GM18867 (cell line): Measurements from ENCODE around the gene PRRT4.
A peak's percentile ranks its signal among the peaks of the same experiment; 100 is the strongest.

Experiments used
- ATAC-seq: cut with Tn5 transposase; IDR thresholded peaks from one replicate; pipeline ENCODE4 v1.9.1; 2021; ENCODE audit warnings: mild to moderate bottlenecking, moderate library complexity; ENCODE audit not compliant: unreplicated experiment

PRRT4 gene

DNA sequence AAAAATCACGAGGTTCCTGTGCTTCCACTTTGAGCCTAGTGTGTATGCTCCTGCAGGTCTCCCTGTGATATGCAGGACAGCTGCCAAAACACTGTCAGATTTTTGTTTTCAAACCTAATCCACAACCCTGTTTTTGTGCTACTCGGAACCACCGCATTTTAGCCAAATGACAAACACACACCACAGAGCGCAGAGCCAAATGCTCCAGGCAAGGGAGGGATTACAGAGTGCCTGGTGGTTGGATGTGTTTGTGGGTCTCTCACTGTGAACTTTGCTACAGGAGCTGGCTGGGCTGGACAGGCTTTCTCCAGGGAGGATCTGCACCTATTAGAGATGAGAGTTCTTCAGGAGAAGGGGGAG, 12.0 kb downstream of the PRRT4 start:
- no peak for ATAC-seq

DNA sequence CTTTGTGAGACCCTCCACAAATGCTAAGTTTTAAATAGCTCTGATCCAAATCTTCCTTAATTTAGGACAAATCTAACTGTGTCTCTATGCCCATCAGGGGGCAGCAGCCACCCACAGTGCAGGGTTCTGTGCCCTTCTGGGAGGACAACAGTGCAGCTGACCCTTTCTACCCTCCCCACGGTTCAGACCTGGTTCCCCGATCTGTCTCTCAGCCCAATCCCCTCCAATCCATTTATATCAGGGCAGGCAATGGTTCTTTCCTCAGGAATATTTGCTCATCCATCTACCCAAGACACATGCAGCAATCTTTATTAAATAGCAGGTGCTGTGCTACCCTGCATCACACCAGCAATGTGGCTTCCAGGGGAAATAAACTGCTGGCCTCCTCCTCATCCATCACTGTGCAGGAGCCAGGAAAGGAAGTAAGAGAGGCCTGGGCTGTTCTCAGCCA, 13.8 kb downstream of the PRRT4 start:
- ATAC-seq: no peak

DNA sequence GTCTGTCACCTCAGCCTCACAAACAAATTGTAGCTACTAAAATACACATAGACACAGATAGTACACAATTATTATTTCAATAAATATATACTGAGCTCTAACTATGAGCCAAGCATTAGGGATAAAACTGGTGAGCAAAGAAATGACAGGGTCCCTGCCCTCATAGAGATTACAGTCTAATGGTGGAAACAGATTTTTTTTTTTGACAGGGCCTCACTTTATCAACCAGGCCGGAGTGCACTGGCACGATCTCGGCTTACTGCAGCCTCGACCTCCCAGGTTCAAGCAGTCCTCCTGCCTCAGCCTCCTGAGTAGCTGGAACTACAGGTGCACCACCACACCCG, 17.1 kb downstream of the PRRT4 start:
- no peak for ATAC-seq

- peak; percentile 93 for ATAC-seq
These were observed 17.7 kb downstream of the PRRT4 start, which contains the start of gene RBM28 for GRCh38 chr7:128343554-128344430. Gene RBM28 (minus strand): TSS chr7:128343908. CDS start chr7:128343793, 115 bp downstream.

- ATAC-seq: no peak
These were observed 19.8 kb downstream of the PRRT4 start for GRCh38 chr7:128341733-128342132.

DNA sequence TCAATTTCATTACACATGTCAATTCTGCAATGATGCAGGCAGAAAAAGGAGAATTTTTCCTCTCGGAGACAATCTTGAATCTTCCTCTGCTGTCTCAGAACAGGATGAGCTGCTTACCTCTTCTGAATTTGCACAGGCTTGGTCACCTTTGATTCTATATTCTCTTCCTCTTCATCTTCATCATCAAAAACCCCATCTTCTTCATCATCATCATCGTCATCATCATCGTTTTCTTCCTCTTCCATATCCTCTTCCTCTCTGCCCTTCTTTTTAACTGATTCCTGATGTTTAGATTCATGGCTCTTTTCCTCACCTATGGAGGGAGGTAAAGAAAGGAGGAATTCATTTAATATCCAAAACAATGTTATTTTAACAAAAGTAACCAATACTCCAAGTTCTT, 25.8 kb downstream of the PRRT4 start:
- ATAC-seq: no peak

- no peak for ATAC-seq
These were observed 37.2 kb downstream of the PRRT4 start for GRCh38 chr7:128324368-128324680.

- ATAC-seq: no peak
These were observed 37.8 kb downstream of the PRRT4 start for GRCh38 chr7:128323459-128324367.

- no peak for ATAC-seq
These were observed 38.5 kb downstream of the PRRT4 start for GRCh38 chr7:128323040-128323439.

- ATAC-seq: peak; percentile 59
These were observed 39.3 kb downstream of the PRRT4 start for GRCh38 chr7:128322040-128322643.

DNA sequence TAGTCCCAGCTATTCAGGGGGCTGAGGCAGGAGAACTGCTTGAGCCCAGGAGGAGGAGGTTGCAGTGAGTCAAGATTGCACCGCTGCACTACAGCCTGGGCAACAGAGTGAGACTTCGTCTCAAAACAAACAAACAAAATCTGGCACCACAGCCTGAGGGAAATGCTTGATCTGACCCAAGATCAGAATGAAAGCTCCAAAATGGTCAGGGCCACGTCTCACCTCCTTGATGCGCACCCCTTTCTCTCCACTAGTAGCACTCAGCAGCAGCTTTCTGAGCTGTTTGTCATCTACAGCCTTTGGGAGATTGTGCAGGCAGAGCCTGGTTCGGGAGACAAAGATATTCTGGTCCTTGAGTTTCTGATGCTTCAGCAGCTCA, 40.5 kb downstream of the PRRT4 start:
- ATAC-seq: no peak

GRCh38 chr7:128318691-128319090, 42.8 kb downstream of the PRRT4 start:
- ATAC-seq: no peak

- ATAC-seq: no peak
These were observed 50.5 kb downstream of the PRRT4 start for GRCh38 chr7:128311013-128311412.

DNA sequence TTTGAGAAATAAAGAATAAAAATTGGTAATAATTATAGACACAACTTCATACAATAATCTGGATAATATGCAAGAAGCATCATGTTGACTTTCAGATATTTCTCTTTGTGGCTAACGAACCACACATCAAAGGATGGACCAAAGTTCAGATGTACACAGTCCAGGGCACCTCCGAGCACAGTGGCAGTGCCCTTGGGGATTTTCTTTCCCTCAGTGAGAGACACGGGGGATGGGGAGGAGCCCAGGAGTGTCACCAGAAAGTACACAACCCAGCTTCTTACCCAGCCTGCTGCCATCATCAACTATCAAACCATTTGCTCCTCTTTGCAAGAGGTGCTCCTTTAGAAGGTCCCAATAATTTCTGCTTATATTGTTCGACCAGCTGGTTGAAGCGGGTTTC, 51.0 kb downstream of the PRRT4 start:
- no peak for ATAC-seq

- no peak for ATAC-seq
These were observed 51.5 kb downstream of the PRRT4 start for GRCh38 chr7:128309976-128310375.

DNA sequence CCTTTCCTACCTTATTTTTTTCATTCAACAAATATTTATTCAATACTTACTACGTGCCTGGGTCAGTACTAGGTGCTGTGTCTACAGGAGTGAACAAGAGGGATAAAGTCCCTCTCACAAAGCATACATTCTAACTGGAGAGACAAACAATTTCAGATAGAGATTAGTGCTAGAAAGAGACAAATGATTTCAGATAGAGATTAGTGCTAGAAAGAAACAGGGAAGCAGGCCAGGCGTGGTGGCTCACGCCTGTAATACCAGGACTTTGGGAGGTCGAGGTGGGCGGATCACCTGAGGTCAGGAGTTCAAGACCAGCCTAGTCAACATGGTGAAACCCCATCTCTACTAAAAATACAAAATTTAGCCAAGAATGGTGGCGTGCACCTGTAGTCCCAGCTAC, 52.4 kb downstream of the PRRT4 start:
- no peak for ATAC-seq

DNA sequence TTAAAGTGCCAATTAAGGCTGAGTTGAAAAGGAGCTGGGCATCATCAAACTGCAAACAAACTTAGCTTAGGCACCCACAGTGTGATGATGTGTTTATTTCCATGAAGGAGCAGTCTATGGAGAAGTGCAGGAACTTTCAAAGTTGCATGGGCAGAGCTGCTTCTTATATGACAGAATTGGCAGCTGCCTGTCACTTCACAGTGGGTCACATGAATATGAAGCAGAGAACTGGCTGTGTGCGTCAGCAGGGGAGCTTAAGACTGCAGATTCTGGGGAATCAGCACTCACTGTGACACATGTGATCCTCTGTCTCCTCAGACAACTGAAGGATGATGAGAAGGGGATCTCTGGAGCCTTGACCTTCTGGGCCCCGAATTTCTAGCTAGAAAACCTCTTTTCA, 54.4 kb downstream of the PRRT4 start:
- no peak for ATAC-seq

- ATAC-seq: no peak
These were observed 57.3 kb downstream of the PRRT4 start for GRCh38 chr7:128304212-128304611.

DNA sequence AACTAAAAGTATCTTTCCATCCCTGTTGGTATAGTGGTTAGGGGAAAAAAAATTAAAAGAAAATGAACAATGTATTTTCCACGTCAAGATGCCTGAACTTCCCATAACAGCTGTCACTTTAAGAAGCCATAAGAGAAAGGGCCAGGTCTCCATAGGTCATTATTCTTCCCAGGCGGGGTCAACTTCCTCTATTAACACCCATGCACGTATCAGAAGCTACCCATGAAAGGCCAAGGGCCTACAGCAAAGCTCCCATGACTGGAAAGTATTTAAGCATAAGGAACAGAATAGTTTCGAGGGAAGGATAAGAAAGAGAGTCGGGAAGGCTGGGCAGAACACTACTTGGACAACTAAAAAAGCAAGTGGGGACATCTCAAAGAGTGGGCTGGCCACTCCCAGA, 57.8 kb downstream of the PRRT4 start:
- no peak for ATAC-seq

- no peak for ATAC-seq
These were observed 58.4 kb downstream of the PRRT4 start for GRCh38 chr7:128303133-128303532.

DNA sequence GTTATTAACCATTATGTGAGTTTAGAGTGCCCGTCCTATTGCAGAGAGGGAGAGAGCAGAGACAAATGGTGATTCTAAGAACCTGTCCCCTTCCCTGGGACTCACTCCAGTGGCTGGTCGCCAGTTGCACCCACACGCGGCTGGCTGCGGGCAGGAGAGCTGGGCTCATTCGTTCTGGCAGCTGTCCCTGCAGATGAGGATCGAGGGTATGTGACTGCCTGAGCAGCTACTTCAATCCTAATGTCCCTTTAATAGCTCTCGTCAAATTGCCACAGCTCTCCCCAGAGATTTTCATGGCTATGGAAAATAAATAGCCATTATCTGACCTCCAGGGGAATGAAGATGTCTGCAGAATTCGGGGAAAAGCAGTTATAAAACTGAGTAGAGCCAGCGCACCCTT, 59.4 kb downstream of the PRRT4 start:
- ATAC-seq: no peak
